ENCODE data around the gene PCDHA6. TPM values are rescaled to one million over a fixed set of nuclear protein-coding genes. Genes with fewer than 3 reads are reported as not detected.

The PCDHA6 gene
- total and polyA plus RNA-seq, 7 donors, result not detected

GRCh38 chr5:140877262-140877581 lies 49.5 kb downstream of the PCDHA6 start:
- no peak for TF ChIP-seq CTCF (IDR thresholded peaks at IDR 0.05)
- H3K9me3 ChIP-seq, result peaks cover 4% of the 10 kb centered on the region
- ATAC-seq, result no peak
- intact Hi-C loops (cut with DNase I), result no loop called here
- H3K27ac ChIP-seq, result no peak overlapping the region
- no peaks in the 10 kb centered on the region for H3K36me3 ChIP-seq (ENCODE audit: insufficient read depth in 1 of 2, low read depth in 1 of 2)
- H3K4me3 ChIP-seq, result no peak overlapping the region
- WGBS, 3 donors, result 36 to 47% (median 42%) methylated on average over 37 of the region's 37 CpGs
- DNase-seq, result no peak
- H3K27me3 ChIP-seq (ENCODE audit: insufficient read depth in 3 of 3, low read length in 2 of 3), result peaks cover 0 to 42% (median 2%) of the 10 kb centered on the region in 3 donors
- no peaks in the 10 kb centered on the region for H3K4me1 ChIP-seq

Other genes starting within 250 kb of the PCDHA6 start
- gene CD14, start 194.8 kb upstream of the PCDHA6 start, total RNA-seq, result 10 to 100 TPM; 13.9 to 43.9 (median 18.0) TPM
- gene CD14, start 194.8 kb upstream of the PCDHA6 start, polyA plus RNA-seq, result 1 to 10 TPM; 4.9 to 9.0 (median 7.3) TPM
- 1 to 10 TPM; 3.6 to 4.9 (median 4.1) TPM for gene TMCO6, start 188.5 kb upstream of the PCDHA6 start, total RNA-seq
- 1 to 10 TPM; 5.2 to 8.1 (median 6.4) TPM for gene TMCO6, start 188.5 kb upstream of the PCDHA6 start, polyA plus RNA-seq
- 100 to 1,000 TPM in 2 of 4 donors, 10 to 100 TPM in 2; 82.6 to 136 (median 113) TPM for gene NDUFA2, start 180.3 kb upstream of the PCDHA6 start, total RNA-seq
- gene NDUFA2, start 180.3 kb upstream of the PCDHA6 start, polyA plus RNA-seq, result 100 to 1,000 TPM; 216 to 276 (median 252) TPM
- gene IK, start 180.1 kb upstream of the PCDHA6 start, total RNA-seq, result 10 to 100 TPM; 74.8 to 99.2 (median 83.4) TPM
- 100 to 1,000 TPM in 1 of 3 donors, 10 to 100 TPM in 2; 96.5 to 169 (median 98.3) TPM for gene IK, start 180.1 kb upstream of the PCDHA6 start, polyA plus RNA-seq
- gene WDR55, start 163.1 kb upstream of the PCDHA6 start, total RNA-seq, result 10 to 100 TPM in 3 of 4 donors, 1 to 10 TPM in 1; 9.9 to 20.9 (median 13.3) TPM
- 10 to 100 TPM; 12.3 to 33.4 (median 26.9) TPM for gene WDR55, start 163.1 kb upstream of the PCDHA6 start, polyA plus RNA-seq
- gene DND1, start 154.4 kb upstream of the PCDHA6 start, total RNA-seq, result 1 to 10 TPM in 2 of 4 donors, under 1 TPM in 2; 0.30 to 1.3 (median 0.87) TPM
- 1 to 10 TPM in 1 of 3 donors, under 1 TPM in 2; 0.37 to 1.5 (median 0.61) TPM for gene DND1, start 154.4 kb upstream of the PCDHA6 start, polyA plus RNA-seq
- gene HARS1, start 136.6 kb upstream of the PCDHA6 start, total RNA-seq, result 10 to 100 TPM; 29.5 to 48.1 (median 38.9) TPM
- gene HARS1, start 136.6 kb upstream of the PCDHA6 start, polyA plus RNA-seq, result 10 to 100 TPM; 39.1 to 58.0 (median 45.2) TPM
- gene HARS2, start 136.5 kb upstream of the PCDHA6 start, total RNA-seq, result 10 to 100 TPM; 19.8 to 35.1 (median 23.2) TPM
- 10 to 100 TPM; 23.8 to 40.9 (median 38.0) TPM for gene HARS2, start 136.5 kb upstream of the PCDHA6 start, polyA plus RNA-seq
- gene ZMAT2, start 127.5 kb upstream of the PCDHA6 start, total RNA-seq, result 10 to 100 TPM; 44.7 to 54.5 (median 47.5) TPM
- gene ZMAT2, start 127.5 kb upstream of the PCDHA6 start, polyA plus RNA-seq, result 100 to 1,000 TPM in 1 of 3 donors, 10 to 100 TPM in 2; 78.0 to 136 (median 81.4) TPM
- gene PCDHA1, start 41.8 kb upstream of the PCDHA6 start, total RNA-seq, result under 1 TPM in 1 of 4 donors, not detected in 3; 0.10 TPM
- gene PCDHA1, start 41.8 kb upstream of the PCDHA6 start, polyA plus RNA-seq, result not detected
- under 1 TPM in 1 of 4 donors, not detected in 3; 0.18 TPM for gene PCDHA2, start 33.1 kb upstream of the PCDHA6 start, total RNA-seq
- not detected for gene PCDHA2, start 33.1 kb upstream of the PCDHA6 start, polyA plus RNA-seq
- gene PCDHA3, start 26.9 kb upstream of the PCDHA6 start, total RNA-seq, result under 1 TPM in 1 of 4 donors, not detected in 3; 0.12 TPM
- under 1 TPM in 1 of 3 donors, not detected in 2; 0.03 TPM for gene PCDHA3, start 26.9 kb upstream of the PCDHA6 start, polyA plus RNA-seq
- gene PCDHA4, start 20.9 kb upstream of the PCDHA6 start, total RNA-seq, result under 1 TPM in 2 of 4 donors, not detected in 2; 0.06 to 0.08 TPM
- gene PCDHA4, start 20.9 kb upstream of the PCDHA6 start, polyA plus RNA-seq, result under 1 TPM; 0.01 to 0.06 (median 0.01) TPM
- gene PCDHA5, start 6.3 kb upstream of the PCDHA6 start, total RNA-seq, result not detected
- gene PCDHA5, start 6.3 kb upstream of the PCDHA6 start, polyA plus RNA-seq, result under 1 TPM in 1 of 3 donors, not detected in 2; 0.01 TPM
- under 1 TPM in 1 of 4 donors, not detected in 3; 0.08 TPM for gene PCDHA7, start 6.3 kb downstream of the PCDHA6 start, total RNA-seq
- gene PCDHA7, start 6.3 kb downstream of the PCDHA6 start, polyA plus RNA-seq, result under 1 TPM in 2 of 3 donors, not detected in 1; 0.01 to 0.07 TPM
- under 1 TPM in 1 of 4 donors, not detected in 3; 0.12 TPM for gene PCDHA8, start 13.2 kb downstream of the PCDHA6 start, total RNA-seq
- under 1 TPM in 1 of 3 donors, not detected in 2; 0.01 TPM for gene PCDHA8, start 13.2 kb downstream of the PCDHA6 start, polyA plus RNA-seq
- gene PCDHA9, start 20.4 kb downstream of the PCDHA6 start, total RNA-seq, result under 1 TPM in 1 of 4 donors, not detected in 3; 0.04 TPM
- gene PCDHA9, start 20.4 kb downstream of the PCDHA6 start, polyA plus RNA-seq, result under 1 TPM in 1 of 3 donors, not detected in 2; 0.01 TPM
- under 1 TPM in 2 of 4 donors, not detected in 2; 0.11 to 0.12 TPM for gene PCDHA10, start 27.9 kb downstream of the PCDHA6 start, total RNA-seq
- under 1 TPM in 1 of 3 donors, not detected in 2; 0.05 TPM for gene PCDHA10, start 27.9 kb downstream of the PCDHA6 start, polyA plus RNA-seq
- under 1 TPM in 1 of 4 donors, not detected in 3; 0.06 TPM for gene PCDHA11, start 41.0 kb downstream of the PCDHA6 start, total RNA-seq
- gene PCDHA11, start 41.0 kb downstream of the PCDHA6 start, polyA plus RNA-seq, result under 1 TPM in 2 of 3 donors, not detected in 1; 0.01 to 0.03 TPM
- not detected for gene PCDHA12, start 47.3 kb downstream of the PCDHA6 start, total RNA-seq
- gene PCDHA12, start 47.3 kb downstream of the PCDHA6 start, polyA plus RNA-seq, result under 1 TPM in 2 of 3 donors, not detected in 1; 0.01 to 0.06 TPM
- gene PCDHA13, start 54.2 kb downstream of the PCDHA6 start, total RNA-seq, result not detected
- not detected for gene PCDHA13, start 54.2 kb downstream of the PCDHA6 start, polyA plus RNA-seq
- gene PCDHAC1, start 98.3 kb downstream of the PCDHA6 start, total RNA-seq, result under 1 TPM; 0.07 to 0.36 (median 0.10) TPM
- under 1 TPM in 1 of 3 donors, not detected in 2; 0.01 TPM for gene PCDHAC1, start 98.3 kb downstream of the PCDHA6 start, polyA plus RNA-seq
- gene PCDHAC2, start 138.5 kb downstream of the PCDHA6 start, total RNA-seq, result under 1 TPM; 0.11 to 0.62 (median 0.16) TPM
- gene PCDHAC2, start 138.5 kb downstream of the PCDHA6 start, polyA plus RNA-seq, result under 1 TPM in 2 of 3 donors, not detected in 1; 0.01 to 0.03 TPM
- gene PCDHB1, start 223.4 kb downstream of the PCDHA6 start, total RNA-seq, result under 1 TPM in 1 of 4 donors, not detected in 3; 0.06 TPM
- under 1 TPM in 1 of 3 donors, not detected in 2; 0.01 TPM for gene PCDHB1, start 223.4 kb downstream of the PCDHA6 start, polyA plus RNA-seq